Measurements from ENCODE around the gene STAM.

DNA sequence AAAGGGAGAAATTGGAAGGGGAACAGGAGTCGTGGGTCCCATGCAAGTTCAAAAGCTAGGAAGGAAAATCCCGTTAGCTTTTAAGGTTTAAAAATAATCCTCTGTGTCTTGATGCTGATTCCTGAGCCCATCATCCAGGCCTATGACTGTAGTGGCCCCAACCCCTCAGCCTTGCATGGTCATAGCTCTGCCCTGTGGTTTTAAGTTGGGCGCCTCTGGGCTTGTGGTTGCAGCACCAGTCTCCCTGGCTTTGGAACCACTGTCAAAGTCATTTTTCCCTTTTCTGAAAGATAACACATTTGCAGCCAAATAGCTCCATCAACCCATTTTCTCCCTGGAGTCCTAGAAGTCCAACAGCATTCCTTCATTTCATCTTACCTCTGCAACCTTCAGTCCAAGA is 121.7 kb downstream of the STAM start:
- TF ChIP-seq, protein P1, sequence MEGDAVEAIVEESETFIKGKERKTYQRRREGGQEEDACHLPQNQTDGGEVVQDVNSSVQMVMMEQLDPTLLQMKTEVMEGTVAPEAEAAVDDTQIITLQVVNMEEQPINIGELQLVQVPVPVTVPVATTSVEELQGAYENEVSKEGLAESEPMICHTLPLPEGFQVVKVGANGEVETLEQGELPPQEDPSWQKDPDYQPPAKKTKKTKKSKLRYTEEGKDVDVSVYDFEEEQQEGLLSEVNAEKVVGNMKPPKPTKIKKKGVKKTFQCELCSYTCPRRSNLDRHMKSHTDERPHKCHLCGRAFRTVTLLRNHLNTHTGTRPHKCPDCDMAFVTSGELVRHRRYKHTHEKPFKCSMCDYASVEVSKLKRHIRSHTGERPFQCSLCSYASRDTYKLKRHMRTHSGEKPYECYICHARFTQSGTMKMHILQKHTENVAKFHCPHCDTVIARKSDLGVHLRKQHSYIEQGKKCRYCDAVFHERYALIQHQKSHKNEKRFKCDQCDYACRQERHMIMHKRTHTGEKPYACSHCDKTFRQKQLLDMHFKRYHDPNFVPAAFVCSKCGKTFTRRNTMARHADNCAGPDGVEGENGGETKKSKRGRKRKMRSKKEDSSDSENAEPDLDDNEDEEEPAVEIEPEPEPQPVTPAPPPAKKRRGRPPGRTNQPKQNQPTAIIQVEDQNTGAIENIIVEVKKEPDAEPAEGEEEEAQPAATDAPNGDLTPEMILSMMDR (IDR thresholded peaks at IDR 0.05), result no peak
- TF ChIP-seq POLR2A (IDR thresholded peaks at IDR 0.05) (no peak), EP300 (IDR thresholded peaks at IDR 0.05) (no peak), POLR2AphosphoS5 (IDR thresholded peaks at IDR 0.05) (no peak)
